ENCODE measurements around the gene PPP1R9B. TPM values are rescaled to one million over a fixed set of nuclear protein-coding genes. Genes with fewer than 3 reads are reported as not detected.

Gene PPP1R9B
- total and polyA plus RNA-seq, 3 donors from 2014 or later: 49.1 to 82.4 (median 81.1) TPM

- H3K9me3 ChIP-seq: no peaks in the 10 kb centered on the region
- H3K27me3 ChIP-seq: no peaks in the 10 kb centered on the region
- no peaks in the 10 kb centered on the region for H3K36me3 ChIP-seq (ENCODE audit: low read depth, missing control alignments)
- no peak for DNase-seq
- no peaks in the 10 kb centered on the region for H3K4me1 ChIP-seq
- intact Hi-C loops (cut with DNase I; ENCODE audit: low total_unique reads): no loop called here
- WGBS, 2 donors: 82 to 83% methylated on average over 16 of the region's 16 CpGs
- no peak overlapping the region for H3K27ac ChIP-seq
- no peak overlapping the region for H3K4me3 ChIP-seq
- no peak for TF ChIP-seq POLR2A (IDR thresholded peaks at IDR 0.05)
- TF ChIP-seq, protein P1, sequence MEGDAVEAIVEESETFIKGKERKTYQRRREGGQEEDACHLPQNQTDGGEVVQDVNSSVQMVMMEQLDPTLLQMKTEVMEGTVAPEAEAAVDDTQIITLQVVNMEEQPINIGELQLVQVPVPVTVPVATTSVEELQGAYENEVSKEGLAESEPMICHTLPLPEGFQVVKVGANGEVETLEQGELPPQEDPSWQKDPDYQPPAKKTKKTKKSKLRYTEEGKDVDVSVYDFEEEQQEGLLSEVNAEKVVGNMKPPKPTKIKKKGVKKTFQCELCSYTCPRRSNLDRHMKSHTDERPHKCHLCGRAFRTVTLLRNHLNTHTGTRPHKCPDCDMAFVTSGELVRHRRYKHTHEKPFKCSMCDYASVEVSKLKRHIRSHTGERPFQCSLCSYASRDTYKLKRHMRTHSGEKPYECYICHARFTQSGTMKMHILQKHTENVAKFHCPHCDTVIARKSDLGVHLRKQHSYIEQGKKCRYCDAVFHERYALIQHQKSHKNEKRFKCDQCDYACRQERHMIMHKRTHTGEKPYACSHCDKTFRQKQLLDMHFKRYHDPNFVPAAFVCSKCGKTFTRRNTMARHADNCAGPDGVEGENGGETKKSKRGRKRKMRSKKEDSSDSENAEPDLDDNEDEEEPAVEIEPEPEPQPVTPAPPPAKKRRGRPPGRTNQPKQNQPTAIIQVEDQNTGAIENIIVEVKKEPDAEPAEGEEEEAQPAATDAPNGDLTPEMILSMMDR (IDR thresholded peaks at IDR 0.05): no peak
Measured at GRCh38 chr17:50192618-50193291, 42.3 kb upstream of the PPP1R9B start.

DNA sequence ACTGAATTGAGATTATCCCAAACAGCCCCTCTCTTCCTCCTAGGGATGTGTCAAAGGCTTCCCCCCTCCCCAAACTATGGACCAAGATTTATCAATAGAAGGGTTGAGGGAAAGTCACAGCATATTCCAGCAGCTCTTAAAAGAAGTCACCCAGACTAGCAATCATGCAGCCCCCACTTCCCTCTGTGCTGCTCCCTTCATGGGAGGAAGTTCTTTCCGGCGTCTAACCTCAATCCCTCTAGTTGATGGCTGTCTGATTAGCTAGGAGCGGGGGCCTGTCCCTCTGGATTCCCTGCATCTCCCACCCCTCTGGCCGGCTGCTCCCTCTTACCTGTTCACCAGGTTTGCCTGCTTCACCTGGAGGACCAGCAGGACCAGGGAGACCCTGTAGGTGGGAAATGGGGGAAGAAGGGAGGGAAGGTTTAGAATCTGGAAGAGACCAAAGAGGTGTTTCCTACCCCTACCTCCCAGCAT is 41.7 kb upstream of the PPP1R9B start:
- no peak for TF ChIP-seq POLR2A (IDR thresholded peaks at IDR 0.05)
- TF ChIP-seq, protein P1 (IDR thresholded peaks at IDR 0.05): no peak
- Histone ChIP-seq H3K9me3 (no peaks in the 10 kb centered on the region), H3K4me3 (no peak overlapping the region), H3K36me3 (ENCODE audit: low read depth, missing control alignments) (no peaks in the 10 kb centered on the region), H3K27me3 (no peaks in the 10 kb centered on the region), H3K27ac (no peak overlapping the region), H3K4me1 (no peaks in the 10 kb centered on the region)
- DNase-seq: no peak
- intact Hi-C loops (cut with DNase I; ENCODE audit: low total_unique reads): no loop called here
- WGBS, 2 donors: 76 to 85% methylated on average over 4 of the region's 4 CpGs

DNA sequence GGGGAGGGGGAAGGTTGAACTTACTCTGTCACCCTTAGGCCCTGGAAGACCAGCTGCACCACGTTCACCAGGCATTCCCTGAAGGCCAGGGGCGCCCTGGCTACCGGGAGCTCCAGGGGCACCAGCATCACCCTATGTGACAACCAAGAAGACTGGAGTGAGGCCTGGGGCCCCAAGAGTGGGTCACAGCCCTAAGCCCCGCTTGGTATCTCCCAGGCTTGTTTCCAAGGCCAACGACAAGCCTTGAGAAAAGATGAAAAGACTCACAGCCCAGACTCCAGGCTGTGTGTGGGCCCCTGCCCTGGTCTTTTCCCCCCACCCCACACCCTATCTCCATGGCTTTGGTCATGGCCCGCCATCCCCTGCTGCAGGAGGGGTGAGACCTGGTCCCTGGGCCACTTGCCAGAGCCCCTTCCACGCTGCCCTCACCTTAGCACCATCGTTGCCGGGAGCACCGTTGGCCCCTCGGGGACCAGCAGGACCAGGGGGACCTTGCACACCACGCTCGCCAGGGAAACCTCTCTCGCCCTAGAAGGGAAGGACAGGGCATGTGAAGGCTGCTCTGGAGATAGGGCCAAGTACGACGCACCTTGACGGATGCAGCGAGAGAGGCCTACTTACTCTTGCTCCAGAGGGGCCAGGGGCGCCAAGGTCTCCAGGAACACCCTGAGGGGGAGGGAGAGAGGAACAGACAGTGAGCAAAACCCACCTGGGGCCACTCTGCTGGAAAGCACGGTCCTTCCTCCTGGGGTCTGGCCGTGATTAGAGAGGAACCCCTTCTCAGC is 41.1 kb upstream of the PPP1R9B start:
- H3K27me3 ChIP-seq: no peaks in the 10 kb centered on the region
- H3K4me3 ChIP-seq: no peak overlapping the region
- intact Hi-C loops (cut with DNase I; ENCODE audit: low total_unique reads): no loop called here
- no peak for TF ChIP-seq POLR2A (IDR thresholded peaks at IDR 0.05)
- TF ChIP-seq, protein P1 (IDR thresholded peaks at IDR 0.05): no peak
- WGBS, 2 donors: 59 to 70% methylated on average over 16 to 21 of the region's 21 CpGs
- DNase-seq: no peak
- no peaks in the 10 kb centered on the region for H3K9me3 ChIP-seq
- H3K27ac ChIP-seq: no peak overlapping the region
- no peaks in the 10 kb centered on the region for H3K36me3 ChIP-seq (ENCODE audit: low read depth, missing control alignments)
- no peaks in the 10 kb centered on the region for H3K4me1 ChIP-seq

- H3K4me3 ChIP-seq: no peak overlapping the region
- TF ChIP-seq, protein P1 (IDR thresholded peaks at IDR 0.05): no peak
- TF ChIP-seq POLR2A (IDR thresholded peaks at IDR 0.05): no peak
- no peak overlapping the region for H3K27ac ChIP-seq
- H3K27me3 ChIP-seq: no peaks in the 10 kb centered on the region
- H3K36me3 ChIP-seq (ENCODE audit: low read depth, missing control alignments): no peaks in the 10 kb centered on the region
- intact Hi-C loops (cut with DNase I; ENCODE audit: low total_unique reads): no loop called here
- H3K9me3 ChIP-seq: no peaks in the 10 kb centered on the region
- DNase-seq: no peak
- WGBS, 2 donors: 76 to 78% methylated on average over 5 to 8 of the region's 8 CpGs
- no peaks in the 10 kb centered on the region for H3K4me1 ChIP-seq
Measured at GRCh38 chr17:50190603-50191358, 40.3 kb upstream of the PPP1R9B start.
